Skeletal muscle tissue (tissue), 4 donors: ENCODE measurements around the gene GSAP. TPM values are rescaled to one million over a fixed set of nuclear protein-coding genes. Genes with fewer than 3 reads are reported as not detected.
"Not testable (repeated sequence)": the region's sequence is repeated elsewhere in the genome, so short reads cannot be mapped to it uniquely, and the experiment has no call there.

Experiments used
- H3K27ac ChIP-seq: one replicate; pipeline ENCODE4 v1.7.0; 2013; ENCODE audit warnings: mild to moderate bottlenecking, low read depth, low read length, inconsistent platforms
- H3K27me3 ChIP-seq, 3 donors: one replicate each; pipeline ENCODE4 v1.7.0; 2013; ENCODE audit warnings: low read length in 3 of 3; ENCODE audit not compliant: control insufficient read depth in 3 of 3, insufficient read depth in 3 of 3
- H3K36me3 ChIP-seq, 3 donors: one replicate each; pipeline ENCODE4 v1.7.0; 2013; ENCODE audit warnings: low read length in 3 of 3; ENCODE audit not compliant: control insufficient read depth in 3 of 3, insufficient read depth in 3 of 3
- H3K4me1 ChIP-seq, 3 donors: one replicate each; pipeline ENCODE4 v1.7.0; 2013; ENCODE audit warnings: low read length in 3 of 3, mild to moderate bottlenecking in 3 of 3; ENCODE audit not compliant: control insufficient read depth in 3 of 3, insufficient read depth in 3 of 3
- H3K4me3 ChIP-seq, 3 donors: one replicate each; pipeline ENCODE4 v1.7.0; 2013; ENCODE audit warnings: low read length in 3 of 3
- H3K9ac ChIP-seq, 3 donors: one replicate each; pipeline ENCODE4 v1.7.0; 2013; ENCODE audit warnings: low read length in 3 of 3, mild to moderate bottlenecking in 3 of 3, moderate library complexity in 2 of 3, low read depth in 1 of 3
- H3K9me3 ChIP-seq, 3 donors: one replicate each; pipeline ENCODE4 v1.7.0; 2013; ENCODE audit warnings: low read length in 3 of 3; ENCODE audit not compliant: control insufficient read depth in 3 of 3
- total RNA-seq: library from RNA; depleted of rRNA; stranded (reverse); fragments of >200 nt; gene quantifications from one replicate; pipeline ENCODE4 v1.2.3, GENCODE V29; 2014
- donor health status: Osteomylitis.

Gene GSAP
- total RNA-seq, 1 donor from 2014 or later = 6.8 TPM

- Histone ChIP-seq H3K9me3 (no peaks in the 10 kb centered on the region), H3K4me1 (peaks cover 6 to 20% (median 9%) of the 10 kb centered on the region in 3 donors), H3K4me3 (no peak overlapping the region), H3K27ac (no peak overlapping the region), H3K9ac (no peak overlapping the region), H3K36me3 (peaks cover 0 to 6% (median 3%) of the 10 kb centered on the region in 3 donors), H3K27me3 (no peaks in the 10 kb centered on the region)
Observed at GRCh38 chr7:77284616-77285015, 131.5 kb downstream of the GSAP start.

GRCh38 chr7:77284005-77284404 lies 132.1 kb downstream of the GSAP start:
- no peaks in the 10 kb centered on the region for H3K27me3 ChIP-seq
- H3K9me3 ChIP-seq = no peaks in the 10 kb centered on the region
- no peak overlapping the region for H3K4me3 ChIP-seq
- no peak overlapping the region for H3K27ac ChIP-seq
- H3K4me1 ChIP-seq = peaks cover 6 to 20% (median 9%) of the 10 kb centered on the region in 3 donors
- peaks cover 0 to 6% (median 3%) of the 10 kb centered on the region in 3 donors for H3K36me3 ChIP-seq
- H3K9ac ChIP-seq = no peak overlapping the region

GRCh38 chr7:77282897-77283296 lies 133.3 kb downstream of the GSAP start:
- Histone ChIP-seq H3K36me3 (no peaks in the 10 kb centered on the region), H3K9ac (no peak overlapping the region), H3K9me3 (no peaks in the 10 kb centered on the region), H3K4me3 (no peak overlapping the region), H3K4me1 (peaks cover 6 to 15% (median 9%) of the 10 kb centered on the region in 3 donors), H3K27ac (no peak overlapping the region), H3K27me3 (no peaks in the 10 kb centered on the region)

- Histone ChIP-seq H3K36me3 (no peaks in the 10 kb centered on the region), H3K27ac (no peak overlapping the region), H3K27me3 (no peaks in the 10 kb centered on the region), H3K4me1 (peaks cover 6 to 15% (median 9%) of the 10 kb centered on the region in 3 donors), H3K9me3 (no peaks in the 10 kb centered on the region), H3K9ac (no peak overlapping the region), H3K4me3 (no peak overlapping the region)
Observed at GRCh38 chr7:77281780-77282478, 134.2 kb downstream of the GSAP start.

GRCh38 chr7:77276120-77276519 lies 140.0 kb downstream of the GSAP start:
- H3K27ac ChIP-seq = no peak overlapping the region
- H3K4me1 ChIP-seq = no peaks in the 10 kb centered on the region
- no peak overlapping the region for H3K4me3 ChIP-seq
- H3K9me3 ChIP-seq = no peaks in the 10 kb centered on the region
- H3K9ac ChIP-seq = no peak overlapping the region
- H3K27me3 ChIP-seq = no peaks in the 10 kb centered on the region
- peaks cover 0 to 3% (median 0%) of the 10 kb centered on the region in 3 donors for H3K36me3 ChIP-seq

- not testable (repeated sequence) for H3K4me1 ChIP-seq, H3K9ac ChIP-seq, H3K9me3 ChIP-seq, H3K4me3 ChIP-seq, H3K27me3 ChIP-seq, H3K27ac ChIP-seq, H3K36me3 ChIP-seq
Observed at GRCh38 chr7:77275663-77276062, 140.5 kb downstream of the GSAP start.

- no peaks in the 10 kb centered on the region for H3K27me3 ChIP-seq
- peaks cover 0 to 3% (median 0%) of the 10 kb centered on the region in 3 donors for H3K36me3 ChIP-seq
- H3K9ac ChIP-seq = no peak overlapping the region
- no peak overlapping the region for H3K27ac ChIP-seq
- H3K4me3 ChIP-seq = no peak overlapping the region
- no peaks in the 10 kb centered on the region for H3K4me1 ChIP-seq
- no peaks in the 10 kb centered on the region for H3K9me3 ChIP-seq
Observed at GRCh38 chr7:77271766-77272165, 144.4 kb downstream of the GSAP start.

- Histone ChIP-seq H3K27me3 (no peaks in the 10 kb centered on the region), H3K4me1 (no peaks in the 10 kb centered on the region), H3K27ac (no peak overlapping the region), H3K4me3 (no peak overlapping the region), H3K36me3 (peaks cover 0 to 3% (median 0%) of the 10 kb centered on the region in 3 donors), H3K9ac (no peak overlapping the region), H3K9me3 (no peaks in the 10 kb centered on the region)
Observed at GRCh38 chr7:77270094-77270480, 146.1 kb downstream of the GSAP start.

GRCh38 chr7:77269360-77270093 lies 146.6 kb downstream of the GSAP start:
- Histone ChIP-seq H3K36me3 (peaks cover 0 to 3% (median 0%) of the 10 kb centered on the region in 3 donors), H3K4me3 (no peak overlapping the region), H3K9ac (no peak overlapping the region), H3K4me1 (no peaks in the 10 kb centered on the region), H3K27ac (no peak overlapping the region), H3K9me3 (no peaks in the 10 kb centered on the region), H3K27me3 (no peaks in the 10 kb centered on the region)

- no peaks in the 10 kb centered on the region for H3K9me3 ChIP-seq
- no peak overlapping the region for H3K27ac ChIP-seq
- H3K9ac ChIP-seq = no peak overlapping the region
- no peak overlapping the region for H3K4me3 ChIP-seq
- H3K27me3 ChIP-seq = no peaks in the 10 kb centered on the region
- H3K4me1 ChIP-seq = no peaks in the 10 kb centered on the region
- H3K36me3 ChIP-seq = no peaks in the 10 kb centered on the region
Observed at GRCh38 chr7:77266291-77266794, 149.8 kb downstream of the GSAP start.
